Hematopoietic multipotent progenitor cell (in vitro differentiated cells): Measurements from ENCODE around the gene PAQR5. TPM values are rescaled to one million over a fixed set of nuclear protein-coding genes. Genes with fewer than 3 reads are reported as not detected.
A peak's percentile ranks its signal among the peaks of the same experiment; 100 is the strongest.

Experiments used
- DNase-seq, 3 donors: peaks; one replicate each; pipeline ENCODE4 v3.0.0-alpha.2; 2011 to 2015; ENCODE audit warnings: low read depth in 2 of 3, low spot score in 2 of 3
- total RNA-seq: library from RNA; depleted of rRNA; stranded (reverse); fragments of >200 nt; gene quantifications from one replicate; pipeline ENCODE4 v1.2.3, GENCODE V29; 2012

The PAQR5 gene
- total RNA-seq, 1 donor: 0.27 TPM

DNA sequence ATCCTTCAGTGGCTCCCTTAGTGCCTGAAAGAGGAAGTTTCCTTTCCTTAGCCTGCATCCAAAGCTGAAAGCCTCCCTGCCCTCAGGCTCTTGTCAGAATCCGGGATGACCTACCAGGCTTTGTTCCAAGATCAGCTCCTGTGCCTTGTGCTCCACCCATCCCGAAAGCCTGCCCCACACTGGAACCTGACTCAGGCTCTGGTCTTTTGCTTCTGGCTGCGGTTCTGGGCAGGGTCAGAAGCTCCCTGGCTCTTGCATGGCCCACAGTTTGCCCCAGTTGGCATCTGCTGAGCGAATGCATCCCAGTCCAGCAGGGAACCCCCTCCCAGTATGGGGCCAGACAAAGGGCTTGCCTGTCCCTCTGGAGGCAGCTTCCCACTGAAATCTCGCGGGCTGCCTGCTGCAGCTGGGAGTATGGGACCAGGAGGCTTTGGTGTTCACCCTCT lies 89.6 kb downstream of the PAQR5 start:
- no peak for DNase-seq

DNA sequence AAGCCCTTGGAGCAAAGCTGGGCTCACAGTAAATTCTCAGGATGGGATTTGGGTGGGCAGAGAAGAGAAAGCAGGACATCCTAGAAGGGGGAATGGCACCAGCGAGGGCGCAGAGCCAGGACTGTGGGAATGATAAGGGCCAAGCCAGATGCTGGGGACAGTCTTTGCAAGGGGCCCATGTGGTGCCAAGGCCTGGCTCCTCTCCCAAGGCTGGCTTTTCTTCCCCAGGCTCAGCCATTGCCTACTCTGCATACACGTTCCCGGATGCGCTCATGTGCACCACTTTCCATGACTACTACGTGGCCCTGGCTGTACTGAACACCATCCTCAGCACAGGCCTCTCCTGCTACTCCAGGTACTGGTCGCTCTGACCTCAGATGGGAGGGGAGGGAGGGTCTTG lies 90.7 kb downstream of the PAQR5 start:
- DNase-seq: no peak

DNA sequence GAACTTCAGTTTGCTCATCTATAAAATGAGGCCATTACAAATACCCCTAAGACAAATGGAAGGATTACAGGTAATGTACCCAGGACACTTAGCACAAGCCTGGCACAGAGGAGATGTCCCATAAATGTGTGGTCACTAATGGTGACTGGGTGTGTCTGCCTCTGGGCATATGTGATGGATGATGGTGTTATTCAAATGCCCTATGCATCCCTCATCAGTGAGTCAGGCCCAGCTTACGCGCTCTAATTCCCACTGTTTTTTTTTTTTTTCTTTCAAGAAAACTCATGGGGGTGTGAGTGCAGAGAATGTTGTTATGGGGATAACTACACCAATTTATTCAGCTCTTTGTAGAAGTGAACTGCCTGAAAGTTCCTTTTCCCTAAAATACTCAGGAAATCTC lies 91.9 kb downstream of the PAQR5 start:
- no peak for DNase-seq

DNA sequence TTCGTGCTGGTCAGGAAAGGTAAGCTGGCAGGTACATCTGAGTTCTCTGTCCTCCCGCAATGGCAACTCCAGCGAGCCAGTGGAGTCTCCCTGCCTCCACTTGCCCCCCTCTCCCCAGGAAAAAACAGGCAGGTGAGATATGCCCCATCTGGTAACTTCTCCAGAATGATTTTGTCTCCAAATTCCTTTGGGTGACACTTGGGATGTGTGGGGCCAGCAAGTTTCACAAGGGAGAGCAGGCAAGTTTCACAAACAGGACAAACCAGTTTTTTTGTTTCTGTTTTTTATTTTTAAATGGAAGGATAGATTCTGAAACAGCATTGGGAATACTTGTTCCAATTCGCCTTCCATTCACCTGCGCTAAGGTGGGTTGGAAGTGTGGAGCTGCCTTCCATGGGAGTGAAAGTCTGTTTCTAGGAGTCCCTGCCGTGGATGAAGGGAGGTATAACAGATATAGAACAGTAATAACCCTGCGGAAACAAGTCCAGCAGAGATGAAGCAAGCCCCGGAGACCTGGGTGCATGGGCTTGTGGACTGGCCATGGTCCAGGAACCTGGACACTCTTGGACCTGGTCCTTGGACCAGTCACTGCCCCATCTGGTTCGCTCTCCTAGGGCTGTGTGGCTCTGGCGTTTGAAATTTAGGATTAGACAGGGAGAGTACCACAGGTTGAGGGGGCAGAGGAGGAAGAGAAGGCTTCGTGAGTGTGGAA lies 92.5 kb downstream of the PAQR5 start:
- DNase-seq: no peak

DNA sequence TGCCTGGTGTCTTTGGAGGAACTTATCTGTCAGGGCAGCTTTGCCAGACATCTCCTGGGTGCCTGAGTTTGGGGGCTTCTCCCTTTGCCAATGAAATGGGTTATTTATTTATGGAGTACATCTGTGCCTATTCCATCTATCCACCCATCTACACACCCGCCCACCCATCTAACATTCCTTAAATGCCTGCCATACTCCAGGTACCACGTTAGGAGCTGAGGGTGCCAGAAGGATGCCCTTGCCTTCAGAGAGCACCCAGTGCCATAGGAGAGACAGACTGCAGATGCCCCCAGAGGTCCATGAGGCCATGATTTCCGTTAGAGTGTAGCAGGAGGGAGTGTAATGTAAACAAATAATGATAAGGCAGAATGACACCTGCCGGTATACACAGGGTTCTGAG lies 93.6 kb downstream of the PAQR5 start:
- DNase-seq: no peak

DNA sequence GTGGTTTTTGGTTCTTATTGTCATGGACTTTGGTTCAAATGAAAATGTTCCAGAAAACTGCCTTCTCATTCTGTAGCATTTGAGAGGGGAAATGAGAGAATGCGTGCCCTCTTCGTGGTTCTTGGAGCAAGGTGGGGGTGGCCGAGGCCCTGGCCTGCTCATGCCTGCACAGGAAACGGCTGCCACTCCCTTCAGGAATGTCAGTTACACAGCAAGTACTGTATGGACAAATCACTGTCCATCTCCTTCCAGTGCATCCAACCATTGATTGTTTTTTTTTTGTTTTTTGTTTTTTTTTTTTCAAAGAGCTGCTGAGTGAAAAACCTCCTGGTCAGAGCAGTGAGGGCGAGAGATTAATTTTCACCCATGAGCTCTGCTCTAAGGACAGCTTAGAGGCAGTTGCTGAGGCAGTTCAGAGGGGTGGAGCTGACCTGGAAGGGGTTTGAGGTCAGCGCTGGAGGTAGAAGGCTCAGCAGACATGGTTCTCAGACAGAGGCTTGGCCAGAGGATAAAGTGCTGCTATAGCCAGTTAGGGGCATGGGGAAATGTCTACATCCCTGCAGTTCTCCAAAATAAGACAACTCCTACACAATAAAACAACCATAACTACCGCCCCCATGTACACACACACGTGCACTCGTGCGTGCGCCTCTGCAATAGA lies 95.2 kb downstream of the PAQR5 start:
- DNase-seq: peak in 1 of 3 donors; percentile 23

DNA sequence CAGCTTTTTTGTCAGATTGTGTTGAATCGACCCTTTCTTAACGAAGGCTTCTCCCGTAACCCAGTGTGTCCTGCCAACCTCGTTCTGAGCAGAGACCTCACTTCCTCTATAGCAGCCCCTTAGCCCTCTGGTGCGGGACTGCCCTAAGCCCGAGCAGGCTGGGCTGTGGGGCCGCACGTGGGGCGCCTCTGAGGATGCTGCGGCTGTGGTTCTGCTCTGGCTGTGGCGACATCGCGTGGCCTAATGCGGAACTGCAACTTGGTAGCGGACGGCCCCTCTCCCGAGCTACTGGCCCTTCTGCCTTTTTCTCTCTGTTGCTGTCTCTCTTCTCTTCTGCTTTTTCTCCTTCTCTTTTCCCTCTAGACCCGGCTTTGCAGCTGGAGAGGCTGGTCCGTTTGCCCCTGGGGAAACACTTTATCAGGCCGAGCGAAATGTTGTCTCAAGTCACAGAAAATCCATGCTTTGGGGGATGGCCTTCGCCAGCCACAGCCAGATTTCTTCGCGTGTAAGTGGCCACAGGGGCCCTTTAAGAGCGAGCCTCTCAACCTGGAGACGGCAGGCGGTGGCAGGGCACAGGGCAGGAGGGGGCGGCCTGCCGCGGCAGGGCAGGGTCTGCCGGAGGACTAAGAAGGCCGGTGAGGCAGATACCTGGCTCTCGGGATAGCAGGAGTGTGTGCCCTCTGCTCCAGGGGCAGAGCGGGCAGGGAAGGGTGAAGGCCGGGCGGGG lies 96.0 kb downstream of the PAQR5 start:
- DNase-seq: peak; percentile 57 to 88 (median 82)

DNA sequence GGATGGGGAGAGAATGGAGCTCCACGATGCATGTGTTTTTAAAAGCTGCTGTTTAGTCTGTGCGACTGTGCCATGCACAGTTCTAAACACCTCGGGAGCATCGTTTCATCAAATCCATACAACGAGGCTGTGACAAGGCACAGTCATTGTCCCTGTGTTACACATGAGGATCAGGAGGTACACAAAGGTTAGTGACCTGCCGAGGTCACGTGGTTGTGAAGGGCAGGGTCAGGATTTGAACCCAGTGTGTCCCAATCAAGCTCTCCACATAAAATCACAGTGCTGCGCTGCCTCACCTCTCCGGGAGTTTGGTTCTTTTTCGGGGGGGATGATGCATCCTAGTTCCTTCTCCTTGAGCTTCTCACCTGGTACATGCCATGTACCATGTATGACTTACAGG lies 96.7 kb downstream of the PAQR5 start:
- no peak for DNase-seq

DNA sequence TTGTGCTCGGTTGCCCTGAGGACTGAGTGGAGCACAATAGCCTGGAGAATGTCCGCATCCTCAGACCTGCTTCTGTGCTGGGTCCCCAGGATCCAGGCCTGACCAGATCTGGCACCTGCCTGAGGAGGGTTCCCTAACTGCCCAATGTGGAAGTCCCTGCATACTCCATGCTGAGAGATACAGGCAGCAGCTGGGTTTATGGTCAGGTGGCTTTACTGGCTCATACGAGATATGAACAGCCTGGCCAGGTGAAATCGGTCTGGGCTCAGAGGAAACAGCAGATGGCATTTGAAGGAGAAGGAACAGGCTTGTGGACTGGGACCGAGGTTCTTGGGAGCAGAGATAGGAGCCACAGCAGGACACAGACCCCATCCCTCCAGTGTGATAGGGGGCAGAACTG lies 97.3 kb downstream of the PAQR5 start:
- no peak for DNase-seq

DNA sequence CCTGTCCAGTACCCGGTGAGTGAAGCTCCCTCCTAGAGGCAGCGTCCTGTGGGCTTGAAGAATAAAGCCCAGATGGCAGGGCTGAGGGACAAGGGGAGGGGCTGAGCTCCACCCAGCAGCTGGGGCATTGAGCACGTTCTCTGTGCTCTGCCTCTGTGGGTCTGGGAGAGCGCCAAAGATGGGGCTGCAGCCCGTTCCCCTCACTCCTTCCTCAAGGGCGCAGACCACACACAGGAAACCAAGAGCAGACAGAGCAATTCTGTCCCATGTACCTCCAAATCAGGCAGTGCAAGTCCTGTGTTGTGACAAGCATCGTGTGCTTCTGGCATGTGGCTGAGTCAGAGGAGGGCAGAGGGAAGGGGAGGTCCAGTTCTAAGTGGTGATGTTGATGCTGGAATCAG lies 99.8 kb downstream of the PAQR5 start:
- DNase-seq: peak in 2 of 3 donors; percentile 69 to 89

DNA sequence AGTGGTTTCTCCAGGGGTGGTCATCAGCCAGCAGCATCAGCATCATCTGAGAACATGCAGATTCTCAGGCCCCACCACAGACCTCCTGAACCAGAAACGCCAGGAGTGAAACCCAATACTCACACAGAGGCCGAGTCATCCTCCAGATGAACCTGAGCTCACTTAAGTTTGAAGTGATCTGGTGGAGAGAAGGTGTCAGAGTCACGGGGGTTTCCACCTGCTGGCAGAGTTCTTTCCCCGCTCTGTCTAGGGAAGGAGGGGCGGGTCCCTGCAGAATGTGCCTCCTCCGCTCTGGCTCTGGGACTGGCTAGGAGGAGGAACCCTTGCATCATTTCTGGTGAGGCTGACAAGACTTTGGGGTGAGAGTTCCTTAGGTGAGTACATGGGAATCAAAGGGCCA lies 102.1 kb downstream of the PAQR5 start:
- DNase-seq: no peak

DNA sequence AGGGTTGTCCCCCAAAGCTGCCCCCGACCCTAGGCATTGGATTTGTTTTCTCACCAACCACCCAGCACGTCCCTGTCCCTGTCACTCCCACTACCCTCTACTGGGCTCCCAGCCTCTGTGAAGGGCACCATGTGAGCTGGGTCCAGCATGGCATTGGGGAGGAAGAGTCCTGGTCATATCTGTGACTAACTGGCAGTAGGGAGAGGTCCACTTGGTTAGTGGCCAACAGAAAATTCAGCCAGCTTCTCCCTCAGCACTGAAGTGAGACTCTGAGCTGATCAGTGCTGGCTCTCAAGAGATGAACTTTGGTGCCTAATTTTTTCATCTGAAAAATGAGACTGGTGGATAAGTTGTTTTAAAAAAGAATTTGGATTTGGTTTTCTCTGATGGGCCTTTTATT lies 104.1 kb downstream of the PAQR5 start:
- DNase-seq: no peak

DNA sequence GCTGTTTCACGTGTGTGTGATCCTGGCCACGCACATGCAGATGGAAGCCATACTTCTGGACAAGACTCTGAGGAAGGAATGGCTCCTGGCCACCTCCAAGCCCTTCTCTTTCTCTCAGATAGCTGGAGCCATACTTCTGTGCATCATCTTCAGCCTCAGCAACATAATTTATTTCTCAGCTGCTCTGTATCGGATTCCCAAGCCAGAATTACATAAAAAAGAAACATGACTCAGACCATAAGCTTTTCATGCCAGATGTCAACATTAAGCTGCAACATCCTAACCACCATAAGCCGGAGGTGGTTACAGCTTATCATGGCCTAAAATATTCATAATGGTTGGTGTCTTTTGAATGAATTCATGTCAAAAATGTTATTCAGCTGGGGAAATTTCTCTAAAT lies 104.9 kb downstream of the PAQR5 start:
- DNase-seq: no peak

DNA sequence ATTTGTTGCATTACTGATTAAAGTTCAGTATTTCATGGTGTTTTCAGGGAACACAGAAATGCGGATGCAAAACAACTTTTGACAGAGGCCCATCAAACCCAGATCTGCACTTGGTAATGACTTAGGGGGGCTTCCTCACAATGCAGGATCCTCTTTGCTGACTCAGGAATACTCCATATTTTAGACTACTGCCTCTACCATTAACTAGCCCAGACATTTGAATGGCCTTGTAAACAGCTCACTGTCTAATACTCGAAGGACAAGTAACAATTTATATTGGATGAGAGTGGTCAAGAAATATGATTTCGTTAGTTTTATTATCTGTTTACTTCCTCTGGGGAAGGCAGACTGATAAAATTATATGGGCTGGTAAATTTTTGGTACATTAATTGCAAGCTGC lies 106.4 kb downstream of the PAQR5 start:
- no peak for DNase-seq

DNA sequence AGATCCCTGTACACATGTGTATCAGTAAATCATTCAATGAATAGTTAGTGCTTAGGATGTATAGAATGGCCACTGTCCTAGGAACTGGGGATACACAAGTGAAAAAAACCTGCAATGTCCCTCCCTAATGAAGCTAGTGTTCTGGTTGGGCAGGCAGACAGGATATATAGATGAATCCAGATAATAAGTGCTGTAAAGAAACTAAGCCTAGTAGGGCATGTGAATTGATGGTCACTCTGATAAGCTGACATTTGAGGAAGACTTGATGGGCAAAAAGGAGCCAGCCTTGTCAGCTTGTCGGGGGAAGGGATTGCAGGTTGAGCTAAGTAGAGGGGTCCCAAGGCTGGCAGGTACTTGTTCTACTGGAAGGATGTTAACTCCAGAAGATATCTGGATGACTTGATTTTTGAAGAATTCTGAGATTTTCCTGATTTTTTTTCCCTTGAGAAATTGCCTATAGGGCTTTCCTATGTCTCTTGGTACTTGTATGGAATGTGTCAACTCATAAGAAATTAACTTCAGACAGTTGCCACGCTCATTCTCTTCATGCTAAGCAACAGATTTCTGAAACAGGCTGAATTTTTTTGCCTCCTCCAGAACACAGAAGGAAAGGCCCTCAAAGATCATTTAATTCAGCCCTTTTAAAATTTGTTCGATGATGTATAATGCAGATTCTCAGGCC lies 109.1 kb downstream of the PAQR5 start:
- no peak for DNase-seq

DNA sequence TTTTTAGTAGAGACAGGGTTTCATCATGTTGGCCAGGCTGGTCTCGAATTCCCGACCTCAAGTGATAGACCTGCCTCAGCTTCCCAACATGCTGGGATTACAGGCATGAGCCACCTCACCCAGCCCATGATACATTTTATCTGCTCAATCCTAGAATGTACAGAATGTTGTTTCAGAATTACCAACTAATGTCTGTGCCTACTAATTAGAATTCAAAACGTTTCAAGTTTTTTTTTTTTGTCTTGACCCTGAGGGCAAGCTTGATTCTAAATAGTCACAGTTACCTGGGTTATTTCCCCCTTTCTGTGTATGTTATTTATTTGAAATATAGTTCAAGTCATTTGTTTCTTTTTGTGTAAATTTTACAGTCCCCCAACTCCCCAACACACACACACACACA lies 110.1 kb downstream of the PAQR5 start:
- DNase-seq: no peak

DNA sequence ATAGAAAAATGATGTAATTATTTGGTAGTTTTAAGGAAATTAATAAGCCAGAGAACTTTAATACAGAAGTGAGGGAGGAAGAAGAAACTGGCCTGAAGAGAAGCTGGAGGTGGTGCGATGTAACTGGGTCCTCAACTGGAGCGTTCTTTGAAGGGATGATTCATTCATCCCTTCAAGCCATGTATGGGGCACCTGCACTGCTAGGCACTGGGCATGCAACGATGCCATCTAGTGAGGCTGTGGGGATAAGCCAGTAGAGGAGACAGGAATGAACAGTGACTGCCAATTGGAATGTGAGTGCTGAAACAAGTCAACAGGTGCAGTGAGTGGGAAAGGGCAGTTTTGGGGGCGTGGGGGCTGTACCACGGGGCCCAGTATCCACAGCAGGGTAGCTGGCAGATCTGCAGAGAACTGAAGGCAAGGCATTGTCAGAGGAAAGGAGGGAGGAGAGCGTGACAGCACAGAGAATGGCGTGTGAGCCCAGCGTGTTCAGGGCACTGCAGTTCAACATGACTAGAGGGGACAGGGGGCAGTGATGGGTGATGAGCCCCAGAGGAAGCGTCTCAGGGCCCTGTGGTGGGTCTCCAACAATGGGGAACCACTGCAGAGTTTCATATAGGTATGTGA lies 111.6 kb downstream of the PAQR5 start:
- peak in 2 of 3 donors; percentile 67 to 69 for DNase-seq

DNA sequence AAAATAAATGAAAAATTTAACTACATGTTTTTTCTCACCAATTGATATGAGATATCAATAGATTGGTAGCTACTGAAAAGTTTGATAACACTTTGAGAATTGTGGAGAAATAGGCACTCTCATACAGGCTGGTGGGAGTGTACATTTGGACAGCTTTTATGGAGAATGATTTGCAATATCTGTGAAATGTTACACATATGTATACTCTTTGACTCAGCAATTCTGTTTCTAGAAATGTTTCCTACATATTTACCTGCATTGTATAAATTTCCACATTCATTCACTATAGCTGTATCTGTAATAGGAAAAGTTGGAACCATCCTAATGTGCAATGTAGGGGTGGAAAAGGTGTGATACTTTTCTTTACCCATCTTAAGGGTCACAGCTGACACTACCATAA lies 113.6 kb downstream of the PAQR5 start:
- DNase-seq: no peak

DNA sequence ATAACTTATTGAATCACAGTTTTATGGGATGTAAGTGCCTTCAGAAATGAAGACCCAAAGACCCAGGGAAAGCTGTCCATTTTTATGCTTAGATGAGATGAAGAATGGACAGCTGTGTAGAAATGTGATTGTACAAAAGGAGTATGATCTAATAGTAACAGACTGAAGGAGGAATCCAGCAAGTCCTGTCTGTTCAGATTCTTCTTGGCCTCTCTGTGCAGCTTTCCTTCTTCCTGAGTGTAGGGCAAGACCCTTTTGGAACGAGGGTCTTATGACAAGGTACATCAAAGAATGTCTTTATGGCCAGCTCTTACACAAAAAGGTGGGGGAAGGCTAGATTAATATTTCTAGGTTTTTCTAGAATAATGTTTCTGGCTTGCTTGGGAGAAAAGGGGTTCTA lies 114.0 kb downstream of the PAQR5 start:
- DNase-seq: no peak

DNA sequence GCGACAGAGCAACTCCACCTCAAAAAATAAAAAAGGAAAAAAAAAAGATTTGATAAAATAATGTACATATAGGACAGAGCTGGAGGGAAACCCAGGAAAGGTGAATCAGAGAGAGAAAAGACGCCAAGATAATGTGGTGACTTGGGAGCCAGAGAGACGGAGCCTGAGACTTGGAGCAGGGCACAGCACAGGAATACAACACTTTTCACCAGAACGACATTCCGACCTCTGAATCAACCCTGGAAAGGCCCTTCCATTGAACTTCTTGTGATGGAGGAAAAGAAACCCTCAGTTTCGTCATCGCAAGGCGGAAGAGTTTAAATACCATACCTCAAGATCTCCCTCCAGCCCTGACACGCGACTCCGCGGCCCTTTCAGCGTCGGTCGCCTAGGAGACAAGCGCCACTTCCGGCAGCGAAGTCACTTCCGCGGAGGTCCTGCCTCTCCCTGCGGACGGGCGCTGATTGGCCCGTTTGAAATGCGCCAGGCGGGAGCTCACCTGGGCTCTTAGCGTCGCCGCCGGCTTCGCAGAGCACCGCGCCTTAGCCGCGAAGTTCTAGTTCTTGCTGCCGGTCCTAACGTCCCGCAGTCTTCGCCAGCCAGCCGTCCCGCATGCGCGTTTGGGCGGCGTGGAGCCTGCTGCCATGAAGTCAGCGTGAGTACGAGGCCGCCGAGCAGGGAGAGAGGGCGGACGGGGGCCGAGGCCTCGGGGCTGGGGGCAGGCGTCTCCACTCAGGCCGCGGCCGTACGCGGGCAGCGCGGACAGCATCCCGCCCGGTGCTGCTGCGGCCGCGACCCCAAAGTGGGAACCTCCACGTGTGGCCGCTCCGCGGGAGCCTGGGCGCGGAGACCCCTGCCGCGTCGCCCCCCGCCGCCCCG lies 115.3 kb downstream of the PAQR5 start, which contains the start of gene KIF23:
Gene KIF23 (plus strand): TSS at position 528 of the 879 bp plus-strand sequence. CDS start 117 bp downstream, at position 645.
- peak; percentile 88 to 95 (median 94) for DNase-seq
